Keratinocyte (primary cell): ENCODE results near the gene SLC15A3.

Experiments used
- CTCF ChIP-seq, 3 experiments: IDR thresholded peaks in 1 of 3; conservative IDR thresholded peaks in 1 of 3; optimal IDR thresholded peaks in 1 of 3; 2 replicates in 2 of 3; 3 replicates in 1 of 3; pipeline versions ENCODE3 to v1.5.1; 2011; ENCODE audit warnings: low read length in 3 of 3, mild to moderate bottlenecking in 3 of 3, moderate library complexity in 2 of 3, control low read depth in 1 of 3, inconsistent platforms in 1 of 3; ENCODE audit not compliant: insufficient read depth in 2 of 3; ENCODE audit errors: extremely low read depth in 1 of 3
- EZH2 ChIP-seq: IDR thresholded peaks from one replicate; pipeline ENCODE4 v1.6.1; 2012; ENCODE audit warnings: inconsistent platforms, mild to moderate bottlenecking, low read length, moderate library complexity

GRCh38 chr11:60914633-60915247 lies 37.2 kb downstream of the SLC15A3 start:
- TF ChIP-seq CTCF (optimal IDR thresholded peaks at IDR 0.05 in 1 of 3, IDR thresholded peaks at IDR 0.05 in 1 of 3, conservative IDR thresholded peaks at IDR 0.05 in 1 of 3; ENCODE audit: extremely low read depth in 1 of 3, insufficient read depth in 2 of 3, low read length in 3 of 3), result no peak
- no peak for TF ChIP-seq EZH2
